MM.1S (cell line): ENCODE measurements around the gene SCPEP1.

Source experiments
- CTCF ChIP-seq: fragments of 300-600 bp; sonication (generic); IDR thresholded peaks from 2 replicates; pipeline ENCODE4 v1.5.1; 2016; ENCODE audit warnings: antibody characterized with exemption, low read length, mixed read lengths
- EZH2 ChIP-seq: fragments of 300-600 bp; sonication (generic); optimal IDR thresholded peaks from 2 replicates; pipeline ENCODE3; 2017; ENCODE audit warnings: low read depth, mild to moderate bottlenecking, antibody characterized with exemption, low read length, mixed read lengths

- TF ChIP-seq EZH2 (no peak), CTCF (no peak)
These were observed 23.6 kb downstream of the SCPEP1 start for GRCh38 chr17:57001541-57001940.
